NCI-H226 (cell line): ENCODE measurements around the gene SBF1.

Source experiments
- DNase-seq: peaks from one replicate; pipeline ENCODE4 v3.0.0-alpha.2; 2015

The SBF1 gene

DNA sequence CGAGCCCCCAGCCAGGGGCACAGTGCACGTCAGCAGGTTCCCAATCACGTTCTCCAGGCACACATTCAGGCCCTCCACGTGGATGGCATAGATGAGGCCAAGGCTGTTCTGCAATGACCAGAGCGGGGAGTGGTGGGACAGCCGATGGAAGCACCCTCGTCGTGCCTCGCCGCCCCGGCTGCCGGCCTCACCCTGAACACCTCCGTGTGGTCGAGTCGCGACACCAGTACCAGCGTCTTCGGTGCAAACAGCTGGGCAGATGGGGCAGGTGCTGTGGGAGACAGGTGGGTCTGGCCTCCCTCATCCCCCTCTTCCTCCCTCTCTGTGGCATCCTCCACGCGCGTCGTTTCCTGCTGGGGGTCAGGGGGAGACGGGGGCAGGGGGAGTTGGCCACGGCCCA lies 7.5 kb downstream of the SBF1 start:
- no peak for DNase-seq

DNA sequence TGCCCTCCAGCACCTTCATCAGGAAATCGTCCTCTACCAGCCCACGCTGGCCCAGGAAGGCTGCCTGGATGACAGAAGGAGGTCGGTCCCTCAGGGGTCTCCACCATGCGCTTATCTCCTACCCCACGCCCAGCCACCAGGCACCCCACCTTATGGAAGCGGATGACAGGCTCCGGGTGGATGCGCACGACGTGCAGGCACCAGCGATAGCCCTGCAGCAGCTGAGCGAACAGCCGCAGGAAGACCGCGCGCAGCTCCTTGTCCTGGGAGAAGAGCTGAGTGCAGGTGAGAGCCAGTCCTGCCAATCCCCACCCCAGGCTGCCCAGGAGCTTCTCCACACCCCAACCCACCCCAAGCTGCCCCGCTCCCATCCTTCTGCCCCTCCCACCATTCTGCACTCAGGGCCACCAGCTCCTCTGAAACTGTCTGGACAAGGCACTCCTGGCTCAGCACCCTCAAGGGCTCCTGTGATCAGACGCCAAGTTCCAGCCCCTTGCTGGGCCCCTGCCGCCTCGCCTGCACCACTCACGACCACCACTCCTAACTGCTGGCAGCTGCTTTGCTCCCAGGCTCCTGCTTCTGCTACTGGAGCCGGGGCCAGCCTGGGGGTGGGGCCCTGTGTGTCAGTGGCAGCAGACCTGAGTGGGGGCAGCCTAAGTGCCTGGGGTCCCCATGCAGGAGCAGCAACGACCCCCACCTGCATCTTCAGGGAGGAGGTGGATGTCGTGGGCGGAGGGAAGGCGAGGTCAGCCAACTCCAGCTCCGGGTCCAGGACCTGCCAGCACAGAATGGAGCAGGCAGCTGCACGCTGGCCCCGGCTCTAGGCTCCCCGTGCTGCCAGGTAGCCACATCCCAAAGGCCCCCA lies 9.5 kb downstream of the SBF1 start:
- no peak for DNase-seq

DNA sequence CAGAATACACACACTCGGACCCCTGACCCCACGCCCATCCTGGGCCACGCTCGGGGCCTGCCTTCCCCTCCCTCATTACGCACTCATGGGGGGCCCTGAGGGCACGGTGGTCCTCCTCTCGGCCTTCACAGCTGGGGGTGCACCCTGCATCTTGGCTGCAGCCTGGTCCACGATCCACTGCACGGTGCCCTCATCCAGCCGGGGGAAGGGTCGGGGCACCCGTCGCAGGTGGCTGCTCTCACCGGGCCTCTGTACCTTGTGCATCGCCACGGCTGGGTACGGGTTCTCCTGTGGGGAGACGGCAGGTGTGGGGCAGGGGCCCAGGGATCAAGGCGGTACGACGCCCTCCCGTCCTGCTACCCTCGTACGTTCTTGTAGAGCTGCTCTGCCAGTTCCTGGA lies 10.4 kb downstream of the SBF1 start:
- DNase-seq = no peak

DNA sequence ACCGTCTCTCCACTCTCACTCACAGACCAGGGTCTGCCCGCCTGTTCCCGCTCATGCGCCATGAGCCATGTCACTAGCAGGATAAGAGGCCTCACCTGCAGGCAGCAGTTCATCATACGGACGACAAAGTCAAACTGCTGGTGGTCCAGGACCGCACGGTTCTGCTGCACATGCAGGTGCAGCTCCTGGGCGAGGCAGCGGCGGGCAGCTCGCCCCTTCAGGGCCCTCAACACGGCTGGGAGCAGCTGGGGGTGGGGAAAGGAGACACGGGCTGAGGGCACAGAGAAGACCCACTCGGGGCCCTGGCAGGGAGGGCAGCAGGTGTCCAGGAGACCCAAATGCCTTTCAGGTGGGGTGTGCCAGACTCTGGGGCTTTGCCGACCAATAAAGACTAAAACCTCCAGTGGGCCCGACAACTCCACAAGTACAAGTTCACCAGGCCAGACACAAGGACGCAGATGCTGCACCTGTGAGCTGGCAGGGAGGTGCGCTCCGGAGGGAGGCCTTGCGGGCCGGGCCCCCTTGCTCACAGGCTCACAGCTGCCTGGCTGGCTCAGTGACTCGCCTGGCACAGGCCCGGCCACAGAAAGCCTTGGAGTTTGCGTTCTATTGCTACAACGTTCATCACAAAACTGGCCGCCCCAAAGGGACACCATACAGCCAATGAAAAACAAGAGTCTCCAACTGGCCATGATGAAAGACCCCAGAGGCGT lies 11.5 kb downstream of the SBF1 start:
- no peak for DNase-seq

DNA sequence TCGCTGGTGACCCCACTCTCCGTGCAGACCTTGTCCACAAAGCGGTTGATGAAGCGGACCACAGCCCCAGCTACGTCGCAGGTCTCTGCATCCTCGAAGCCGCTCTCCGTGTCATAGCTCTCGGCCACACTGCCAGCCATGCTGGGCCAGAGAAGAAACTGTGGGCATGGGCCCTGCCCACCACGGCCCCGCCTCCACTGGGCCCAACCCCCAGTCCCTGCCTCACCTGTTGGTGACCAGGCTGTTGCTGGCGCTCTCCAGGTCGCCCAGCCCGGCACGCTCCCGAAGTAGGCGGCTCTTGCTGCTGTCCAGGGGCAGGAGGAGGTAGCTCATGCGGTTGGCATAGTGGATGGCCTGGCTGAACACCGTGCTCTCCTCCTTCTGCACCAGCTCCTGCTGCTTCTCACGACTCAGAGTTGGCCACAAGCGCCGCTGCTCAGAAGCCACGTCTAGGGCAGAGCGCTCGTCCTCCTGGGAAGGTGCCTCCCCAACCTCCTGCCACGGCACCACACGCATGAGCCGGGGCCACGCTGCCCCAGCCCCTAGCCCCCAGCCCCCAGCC lies 12.8 kb downstream of the SBF1 start:
- DNase-seq = no peak

DNA sequence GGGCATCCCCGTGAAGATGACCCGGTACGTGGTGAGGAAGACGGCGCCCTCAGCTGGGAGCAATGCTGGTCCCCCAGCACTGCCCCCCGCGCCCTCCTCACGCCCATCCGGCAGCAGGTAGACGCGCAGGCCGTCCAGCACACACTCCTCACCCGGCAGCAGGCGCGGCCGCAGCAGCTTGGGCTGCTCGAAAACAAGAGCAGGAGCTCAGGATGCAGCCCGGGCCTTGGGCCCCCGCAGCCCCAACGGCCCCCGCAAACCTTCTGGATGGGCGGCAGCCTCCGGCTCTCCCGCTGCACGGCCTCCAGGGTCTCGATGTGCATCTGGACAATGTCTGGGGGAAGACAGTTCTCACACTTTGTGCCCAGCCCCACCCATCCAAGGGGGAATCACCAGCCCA lies 13.3 kb downstream of the SBF1 start:
- DNase-seq = no peak

DNA sequence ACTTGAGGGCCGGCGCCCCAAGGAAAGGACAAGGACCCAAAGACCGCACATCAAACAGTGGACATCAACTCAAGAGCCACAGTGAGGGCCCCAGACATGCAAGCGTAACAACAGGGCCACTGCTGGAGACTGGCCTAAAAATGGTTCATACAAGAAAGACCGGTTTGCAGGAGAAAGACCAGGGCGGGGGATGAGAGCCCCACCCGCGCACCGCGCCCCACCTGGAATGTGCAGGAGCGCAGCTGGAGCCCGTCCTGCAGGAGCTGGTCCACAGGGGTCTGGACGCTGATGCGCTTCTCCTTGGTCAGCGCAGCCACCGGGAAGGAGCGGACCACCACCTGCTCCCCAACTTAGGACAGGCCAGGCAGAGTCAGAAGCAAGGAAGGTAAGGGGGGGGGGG lies 13.9 kb downstream of the SBF1 start:
- no peak for DNase-seq

DNA sequence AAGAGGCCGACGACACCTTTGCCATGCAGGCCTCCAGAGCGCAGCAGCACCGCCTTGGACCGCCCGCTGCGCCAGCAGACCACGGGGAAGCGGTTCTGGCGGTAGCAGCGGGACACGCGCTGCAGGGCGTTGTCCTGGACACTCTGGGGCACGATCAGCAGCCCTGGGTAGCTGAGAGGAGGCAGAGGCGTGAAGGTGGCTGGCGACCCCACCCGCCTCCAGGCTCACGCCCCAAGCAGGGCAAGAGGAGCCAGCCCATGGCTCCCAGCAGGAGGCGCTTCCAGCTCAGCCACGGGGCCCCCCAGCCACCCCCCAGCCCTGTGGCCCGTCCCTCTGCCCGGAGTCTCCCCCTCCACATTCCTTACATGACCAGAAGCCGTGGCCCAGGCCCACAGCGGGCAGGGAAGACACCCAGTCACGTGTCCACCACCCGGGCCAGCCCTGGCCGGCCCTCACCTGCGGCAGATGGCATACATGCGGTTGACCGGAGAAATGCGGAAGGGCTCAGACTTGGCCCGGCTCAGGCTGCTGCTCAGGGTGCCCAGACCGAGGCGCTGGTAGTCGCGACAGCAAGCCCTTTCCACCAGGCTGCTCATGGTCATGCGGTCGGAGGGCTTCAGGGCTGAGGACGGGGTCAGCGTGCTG lies 15.2 kb downstream of the SBF1 start:
- DNase-seq = no peak

DNA sequence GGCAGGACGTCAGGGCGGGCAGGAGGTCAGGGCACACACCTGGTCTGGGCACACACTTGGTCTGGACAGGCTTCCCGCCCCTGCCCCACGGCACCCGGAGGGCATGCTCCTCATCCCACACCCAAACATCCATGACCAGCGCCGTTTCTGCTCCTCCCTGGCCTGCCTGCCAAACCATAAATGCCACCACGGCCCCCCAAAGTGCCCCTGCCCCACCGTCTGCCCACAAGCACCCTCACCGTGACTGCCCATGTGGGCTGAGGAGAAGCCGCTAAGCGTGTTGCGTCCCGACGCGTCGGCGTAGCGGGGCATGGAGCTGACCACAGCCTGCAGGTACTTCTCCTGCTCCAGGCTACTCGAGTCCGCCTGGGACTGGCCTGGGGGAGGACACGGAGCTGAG lies 15.8 kb downstream of the SBF1 start:
- no peak for DNase-seq

DNA sequence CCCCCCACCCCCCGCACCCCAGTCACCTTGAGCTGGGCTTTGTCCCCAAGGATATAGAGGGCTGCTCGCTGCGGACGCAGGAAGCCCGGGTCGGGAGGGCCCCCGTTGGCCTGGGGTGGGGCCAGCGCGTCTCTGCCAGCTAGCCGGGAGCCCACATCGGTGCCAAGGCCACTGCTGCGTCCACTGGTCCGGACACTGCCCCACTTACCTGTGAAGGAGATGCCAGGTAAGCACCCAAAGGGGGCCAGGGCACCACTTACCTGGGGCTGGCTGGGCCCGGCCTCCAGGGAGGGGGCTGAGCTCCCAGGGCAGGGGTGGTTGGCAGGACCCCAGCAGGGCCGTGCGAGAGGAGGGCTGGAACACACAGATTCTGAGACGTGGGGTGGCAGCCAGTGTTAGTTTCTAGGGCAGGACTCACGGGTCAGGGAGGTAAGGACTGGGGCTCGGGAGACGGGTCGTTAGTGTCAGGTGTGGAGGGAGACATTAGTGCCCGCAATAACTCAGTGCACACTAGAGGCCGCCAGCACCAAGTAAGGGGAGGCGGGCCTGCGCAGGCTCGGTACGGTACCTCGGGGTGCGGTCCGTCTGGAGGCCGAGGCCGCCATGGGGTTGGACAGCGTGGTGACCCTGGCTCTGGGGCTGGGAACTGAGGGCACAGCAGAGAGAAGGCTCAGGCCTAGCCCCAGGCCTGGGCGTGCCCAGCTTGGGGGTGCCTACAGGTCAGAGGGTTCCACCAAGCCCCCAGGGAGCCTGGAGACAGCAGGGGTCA lies 18.2 kb downstream of the SBF1 start:
- no peak for DNase-seq

DNA sequence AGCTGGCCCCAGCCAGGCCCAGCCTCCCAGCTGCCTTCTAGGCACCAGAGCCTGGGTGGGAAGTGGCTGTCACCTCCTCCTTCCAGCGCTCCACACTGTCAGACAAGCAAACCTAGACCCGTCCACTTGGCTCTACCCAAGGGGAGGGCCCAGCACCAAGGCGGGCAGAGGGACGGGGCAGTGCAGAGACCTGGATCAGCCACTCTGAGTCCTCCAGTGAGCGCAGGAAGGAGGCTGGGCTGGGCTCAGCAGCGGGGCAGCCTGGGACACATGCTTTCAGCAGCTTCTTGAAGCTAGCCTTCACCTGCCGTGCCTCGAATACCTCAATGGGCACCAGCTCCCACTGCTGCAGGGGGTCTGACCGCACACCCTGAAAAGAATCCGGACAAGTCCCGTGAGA lies 18.8 kb downstream of the SBF1 start:
- no peak for DNase-seq

DNA sequence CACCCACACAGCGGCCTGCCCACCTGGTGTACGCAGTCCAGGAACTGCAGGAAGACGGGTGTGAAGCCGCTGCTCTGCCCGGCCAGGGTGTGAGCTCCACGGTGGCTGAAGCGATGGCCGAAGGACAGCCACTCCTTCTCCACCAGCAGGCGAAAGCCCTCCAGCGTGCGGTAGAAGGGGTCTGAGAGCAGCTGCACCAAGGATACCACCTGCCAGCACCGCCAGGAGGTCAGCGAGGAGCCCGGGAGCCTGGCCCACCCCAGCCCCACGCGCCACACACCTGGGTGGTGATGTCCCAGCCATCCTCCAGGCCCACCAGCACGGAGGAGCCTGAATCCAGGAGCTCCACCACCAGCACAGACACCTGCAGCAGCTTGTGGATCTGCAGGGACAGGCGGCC lies 19.6 kb downstream of the SBF1 start:
- DNase-seq = no peak

DNA sequence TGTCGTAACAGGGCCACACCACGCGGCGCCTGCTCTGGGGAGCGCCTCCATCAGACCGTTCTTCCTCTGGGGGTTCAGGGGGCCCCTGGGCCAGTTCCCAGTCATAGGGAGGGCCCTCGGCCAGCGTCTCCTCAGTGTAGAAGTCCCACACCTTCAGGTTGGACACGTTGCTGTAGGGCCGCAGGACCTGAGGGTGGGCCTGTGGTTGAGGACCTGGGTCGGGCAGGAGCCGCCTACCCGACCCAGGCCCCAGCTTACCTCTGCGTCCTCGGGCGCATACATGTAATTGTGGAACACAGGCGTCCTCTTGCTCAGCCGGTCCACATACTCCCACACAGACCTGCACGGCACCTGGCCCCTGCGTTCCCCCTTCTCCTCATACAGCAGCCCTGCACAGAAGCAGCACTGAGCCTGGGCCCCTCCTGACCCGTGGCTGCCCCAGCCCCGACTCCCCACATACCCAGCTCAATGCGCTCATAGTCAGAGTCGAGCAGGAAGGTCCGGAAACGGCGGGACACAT lies 20.2 kb downstream of the SBF1 start:
- DNase-seq = no peak

DNA sequence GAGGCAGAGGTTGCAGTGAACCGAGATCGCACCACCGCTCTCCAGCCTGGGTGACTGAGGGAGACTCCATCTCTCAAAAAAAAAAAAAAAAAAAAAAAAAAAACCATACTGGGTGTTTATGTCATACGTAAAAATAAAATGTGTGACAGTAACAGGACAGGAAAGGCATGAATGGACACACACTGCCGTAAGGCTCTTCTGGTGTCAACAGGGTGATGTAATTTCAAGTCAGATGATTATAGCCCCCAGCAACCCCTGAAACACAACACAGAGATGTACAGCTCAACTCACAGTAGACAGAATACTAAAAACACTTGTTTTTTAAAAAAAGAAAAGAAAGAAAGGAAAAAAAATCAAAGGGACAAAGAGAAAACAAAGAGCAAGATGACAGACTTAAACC lies 22.2 kb downstream of the SBF1 start:
- no peak for DNase-seq

DNA sequence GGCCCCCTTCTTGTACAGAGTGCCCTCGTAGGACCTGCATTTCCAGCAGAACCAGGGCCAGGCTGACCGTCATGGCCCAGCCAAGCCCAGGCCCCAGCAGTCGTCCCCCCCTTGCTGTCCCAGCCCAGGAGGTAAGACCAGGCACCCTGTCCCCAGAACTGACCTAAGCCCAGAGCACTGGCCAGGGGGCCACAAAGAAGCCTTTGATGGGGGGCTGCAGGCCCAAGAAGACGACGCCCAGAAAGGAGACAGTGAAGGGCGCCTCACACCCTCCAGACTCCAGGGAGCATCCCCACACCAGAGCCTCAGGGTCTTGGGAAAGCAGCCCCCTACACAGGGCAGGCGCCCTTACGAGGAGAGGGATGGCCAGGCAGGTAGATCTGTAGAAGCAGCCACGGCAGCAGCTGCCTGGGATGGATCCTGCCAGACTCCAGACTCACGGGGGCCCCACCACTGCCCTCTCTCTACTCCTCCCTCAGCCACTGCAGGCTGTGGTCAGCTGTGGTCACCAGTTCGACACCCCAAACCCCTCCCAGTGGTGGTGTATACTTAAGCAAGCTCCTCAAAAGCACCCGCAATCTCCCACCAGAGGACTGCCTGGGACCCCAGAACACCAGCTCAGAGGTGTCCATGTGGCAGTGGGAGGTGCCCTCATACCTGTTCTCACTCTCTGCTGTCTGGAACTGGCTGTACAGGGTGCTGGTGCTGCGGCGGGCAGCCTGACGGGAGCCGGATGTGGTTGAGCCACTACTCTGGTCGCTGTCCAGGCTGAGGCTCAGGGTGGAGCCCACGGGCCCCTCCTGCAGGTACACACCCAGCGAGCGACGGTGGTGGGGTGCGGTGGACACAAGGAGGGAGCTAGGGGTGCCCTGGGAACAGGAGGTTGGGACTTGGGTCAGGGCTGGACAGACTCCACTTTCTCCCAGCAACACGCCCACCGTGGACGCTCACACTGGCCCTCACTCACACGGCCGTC lies 27.0 kb downstream of the SBF1 start:
- no peak for DNase-seq

DNA sequence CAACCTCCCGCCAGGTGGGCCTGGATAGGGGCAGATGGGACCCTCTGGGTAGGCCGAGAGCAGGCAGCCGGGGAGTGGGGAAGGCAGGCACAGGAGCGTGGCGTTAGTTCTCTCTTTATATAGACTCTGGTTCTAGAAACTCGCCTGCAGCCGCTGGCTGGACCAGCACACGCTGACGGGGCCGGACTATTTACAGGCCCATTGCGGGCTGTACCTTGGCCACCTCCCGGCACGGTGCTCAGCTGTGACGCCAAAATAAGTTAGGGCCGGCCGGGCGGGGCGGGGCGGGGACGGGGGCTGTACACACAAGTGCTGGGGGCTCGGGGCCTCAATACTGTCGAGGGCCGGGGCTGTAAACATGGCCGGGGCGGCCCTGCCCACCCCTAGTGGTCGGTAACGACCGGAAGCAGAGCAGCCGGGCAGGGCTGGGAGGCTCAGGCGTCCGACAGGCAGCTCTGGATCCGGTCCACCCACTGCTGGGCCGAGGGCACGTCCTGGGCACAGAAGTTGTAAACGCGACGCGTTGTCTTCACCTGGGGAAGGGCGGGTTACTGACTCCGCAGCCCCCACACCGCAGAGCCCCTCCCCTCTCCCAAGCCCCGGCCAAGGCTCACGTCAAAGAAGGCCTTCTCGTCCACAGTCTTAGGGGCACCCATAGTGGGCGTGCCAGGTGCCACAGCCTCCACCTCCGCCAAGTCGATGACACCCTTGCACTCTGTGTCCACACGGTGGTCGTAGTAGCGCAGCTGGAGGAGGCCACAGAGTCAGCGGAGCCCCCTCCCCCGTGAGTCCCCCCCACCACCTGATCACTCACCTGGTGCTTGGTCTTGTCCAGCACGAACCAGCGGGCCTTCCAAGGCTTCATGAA lies 27.9 kb downstream of the SBF1 start:
- no peak for DNase-seq

DNA sequence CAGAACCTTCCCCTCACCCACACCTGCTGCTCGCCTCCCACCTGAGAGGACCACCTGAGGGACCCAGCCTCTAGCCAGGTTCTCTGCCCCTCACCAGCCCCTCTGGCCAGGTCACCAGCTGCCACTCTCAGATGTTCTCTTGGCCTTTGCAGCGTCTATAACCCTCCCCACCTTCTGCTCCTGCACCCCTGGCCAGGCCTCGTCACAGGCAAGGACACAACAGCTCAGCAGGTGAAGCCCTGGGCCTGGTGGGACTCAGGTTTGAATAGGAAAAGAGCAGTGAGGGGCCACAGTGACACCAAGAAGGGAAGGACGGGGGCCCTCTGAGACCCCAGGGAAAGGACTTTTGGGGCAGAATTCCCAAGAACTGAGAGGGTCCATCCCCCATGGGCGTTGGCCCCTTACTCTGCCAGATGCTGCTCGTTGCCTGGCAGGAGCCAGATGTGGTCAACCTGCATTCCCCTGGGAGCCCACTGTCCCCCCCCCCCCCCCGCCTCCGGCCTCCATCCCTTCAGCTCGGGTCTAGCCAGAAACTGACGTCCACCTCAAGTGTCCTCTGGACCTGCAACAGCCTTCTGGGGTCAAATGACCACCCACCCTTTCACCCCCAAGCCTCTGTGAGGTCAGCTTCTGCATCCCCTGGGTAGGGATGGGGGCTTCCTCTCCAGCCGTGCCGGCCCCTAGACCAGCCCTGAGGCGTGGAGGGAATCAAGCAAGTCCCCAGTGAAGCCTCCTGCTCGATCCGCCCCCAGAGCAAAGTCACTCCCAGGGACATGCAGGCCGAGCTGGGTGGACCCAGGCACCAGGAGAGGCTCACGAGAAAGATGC lies 28.7 kb downstream of the SBF1 start:
- DNase-seq = no peak

DNA sequence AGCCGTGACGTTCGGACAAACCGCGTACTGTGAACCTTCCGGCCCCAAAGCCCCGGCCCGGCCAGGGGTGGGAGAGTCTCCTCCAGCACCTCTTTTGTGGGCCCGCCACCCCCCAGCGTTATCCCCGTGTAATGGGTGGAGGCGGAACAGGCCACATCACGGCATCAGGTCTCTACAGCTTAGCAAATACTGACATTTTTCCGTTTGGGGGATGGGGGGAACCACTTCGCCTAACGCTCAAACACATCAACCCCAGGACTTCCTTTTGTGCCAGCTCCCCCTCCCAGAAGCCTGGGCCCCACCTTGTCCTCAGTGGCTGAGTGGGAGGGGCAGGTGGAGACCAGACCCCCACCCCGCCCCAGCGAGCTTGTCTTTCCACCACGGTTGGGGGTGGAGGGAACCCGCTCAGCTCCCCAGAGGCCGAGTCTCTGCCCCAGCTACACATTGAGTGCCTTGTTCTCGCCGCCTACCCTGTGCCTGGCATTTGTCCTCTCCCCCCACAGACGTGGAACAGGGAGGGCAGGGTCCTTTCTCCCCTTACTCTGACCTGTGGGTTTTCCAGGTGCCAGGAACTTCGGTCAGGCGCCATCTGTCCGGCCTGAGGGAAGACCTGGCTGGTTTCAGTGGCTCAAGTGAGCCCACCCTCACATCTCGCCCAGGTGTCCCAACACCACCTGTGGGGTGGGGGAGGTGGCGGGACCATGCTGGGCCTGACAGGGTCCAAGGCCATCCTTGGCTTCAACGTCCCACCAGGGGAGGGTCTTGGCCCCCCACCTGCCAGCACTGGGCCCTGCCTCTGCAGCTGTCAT lies 29.6 kb downstream of the SBF1 start:
- no peak for DNase-seq

DNA sequence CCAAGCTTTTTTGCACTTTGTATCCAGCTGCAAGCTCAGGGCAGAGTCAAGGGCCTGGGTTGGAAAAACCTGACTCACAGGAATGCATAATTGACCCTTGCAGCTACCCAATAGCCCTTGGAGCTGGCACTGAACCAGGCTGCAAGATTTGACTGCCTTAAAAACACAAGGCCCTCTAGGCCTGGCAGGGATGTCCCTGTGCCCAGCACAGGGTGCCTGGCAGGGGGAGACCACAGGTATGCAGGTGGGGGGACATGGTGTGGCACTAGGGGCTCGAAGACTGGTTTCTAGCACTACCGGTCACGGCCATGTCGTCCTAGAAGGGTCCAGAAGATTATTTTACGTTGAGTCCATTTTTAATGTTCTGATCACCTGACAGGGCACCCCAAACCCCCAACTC lies 30.2 kb downstream of the SBF1 start:
- DNase-seq = no peak
